Transverse colon (tissue), 4 donors: ENCODE measurements around the gene COPA. TPM values are rescaled to one million over a fixed set of nuclear protein-coding genes. Genes with fewer than 3 reads are reported as not detected.

Source experiments
- DNase-seq: peaks from one replicate; pipeline ENCODE4 v3.0.0-alpha.2; 2019
- H3K27ac ChIP-seq, 4 donors: fragments of 200-600 bp; sonication (generic); 2 replicates each; pipeline ENCODE4 v1.5.1; 2016 to 2018; ENCODE audit warnings: inconsistent platforms in 4 of 4
- H3K27me3 ChIP-seq: fragments of 200-600 bp; sonication (generic); 2 replicates; pipeline ENCODE4 v1.5.1; 2017; ENCODE audit warnings: inconsistent platforms
- H3K36me3 ChIP-seq, 4 donors: fragments of 200-600 bp; sonication (generic); 2 replicates each; pipeline ENCODE4 v1.5.1; 2017 to 2019; ENCODE audit warnings: inconsistent platforms in 4 of 4
- H3K4me1 ChIP-seq, 4 donors: fragments of 200-600 bp; sonication (generic); 2 replicates each; pipeline ENCODE4 v1.5.1; 2017 to 2020; ENCODE audit warnings: inconsistent platforms in 4 of 4
- H3K4me3 ChIP-seq, 4 donors: fragments of 200-600 bp; sonication (generic); 1 replicate in 1 of 4; 2 replicates in 3 of 4; pipeline versions ENCODE4 v1.5.1 to v1.6.1; 2017 to 2019; ENCODE audit warnings: inconsistent platforms in 4 of 4
- H3K9me3 ChIP-seq, 2 donors: fragments of 200-600 bp; sonication (generic); 2 replicates each; pipeline ENCODE4 v1.5.1; 2017 to 2019; ENCODE audit warnings: inconsistent platforms in 2 of 2
- CTCF ChIP-seq, 5 experiments: fragments of 200-600 bp in 3 of 5; fragments of 450-650 bp in 2 of 5; sonication (generic) in 3 of 5; IDR thresholded peaks; 1 replicate in 2 of 5; 2 replicates in 3 of 5; pipeline ENCODE4 v1.5.1; 2016 to 2017; ENCODE audit warnings: antibody characterized with exemption in 5 of 5, inconsistent platforms in 3 of 5, mild to moderate bottlenecking in 2 of 5, moderate library complexity in 1 of 5
- EP300 ChIP-seq: sonication (generic); formaldehyde crosslinking; IDR thresholded peaks from one replicate; pipeline ENCODE4 v1.6.1; 2017; ENCODE audit warnings: antibody characterized with exemption, low read depth
- POLR2A ChIP-seq: fragments of 450-650 bp; IDR thresholded peaks from one replicate; pipeline ENCODE4 v1.6.1; 2016; ENCODE audit warnings: antibody characterized with exemption, mild to moderate bottlenecking, moderate library complexity
- POLR2AphosphoS5 ChIP-seq, 3 donors: sonication (generic); formaldehyde crosslinking; IDR thresholded peaks; one replicate each; pipeline ENCODE4 v1.6.1; 2016; ENCODE audit warnings: antibody characterized with exemption in 3 of 3
- WGBS, 2 donors: methylation state at CpG; one replicate each; pipeline ENCODE4 v1.1.5; 2018; ENCODE audit warnings: low coverage in 1 of 2; 5-methylcytosine and 5-hydroxymethylcytosine counted together
- in situ Hi-C, 4 donors: fragments of 200-750 bp; cut with MboI; loops; one replicate each; pipeline versions ENCODE4 v1.15.0 to v1.15.1; 2017; ENCODE audit warnings: low sequenced_read_pairs in 3 of 4, low pct_ligation_motif_present in 1 of 4, low pct_unique_long_range_greater_than_20kb in 1 of 4
- intact Hi-C: fragments of 100-400 bp; cut with DNase I; formaldehyde crosslinking; loops from one replicate; pipeline ENCODE4 v1.15.1; 2023; ENCODE audit warnings: low total_unique reads
- total RNA-seq, 4 donors: library from RNA; depleted of rRNA; stranded (reverse); fragments of >200 nt; gene quantifications; one replicate each; pipeline ENCODE4 v1.1.0, GENCODE V29; 2016

COPA gene
- total RNA-seq, 4 donors from 2014 or later = 98.7 to 152 (median 119) TPM

- H3K36me3 ChIP-seq = peaks cover 0 to 37% (median 16%) of the 10 kb centered on the region in 4 donors
- peak; percentile 95 for DNase-seq
- TF ChIP-seq CTCF (IDR thresholded peaks at IDR 0.05) (no peak), POLR2AphosphoS5 (IDR thresholded peaks at IDR 0.05) (peak; percentile 89 to 96 (median 94)), POLR2A (peak; percentile 80)
- H3K4me3 ChIP-seq = peak within 1 kb of the TSS; percentile 86 to 100 (median 93)
- H3K9me3 ChIP-seq = no peaks in the 10 kb centered on the region
- H3K27me3 ChIP-seq = no peaks in the 10 kb centered on the region
- 0 to 1% methylated on average over 5 to 27 of the region's 27 CpGs for WGBS, 2 donors
- peak within 1 kb of the TSS; percentile 88 to 96 (median 91) for H3K27ac ChIP-seq
- peaks cover 11 to 23% (median 14%) of the 10 kb centered on the region in 4 donors for H3K4me1 ChIP-seq
- in situ Hi-C loops (loop anchor here in 1 of 4 donors (25.0 kb wide), 1 partner anchor 98 kb away; the partner anchor contains the start of gene CASQ1), intact Hi-C loops (no loop called here)
These were observed 58.2 kb downstream of the COPA start, which contains the start of gene PEX19 for GRCh38 chr1:160284782-160285344. TSS of gene PEX19 (minus strand) at chr1:160285133. CDS start at chr1:160285124, 9 bp downstream.

- no peaks in the 10 kb centered on the region for H3K27me3 ChIP-seq
- peak overlapping the region; percentile 86 to 100 (median 93) for H3K4me3 ChIP-seq
- intact Hi-C loops = no loop called here
- WGBS, 2 donors = 1 to 5% methylated on average over 9 to 15 of the region's 15 CpGs
- H3K27ac ChIP-seq = peak overlapping the region; percentile 88 to 96 (median 91)
- no peaks in the 10 kb centered on the region for H3K9me3 ChIP-seq
- peaks cover 11 to 23% (median 14%) of the 10 kb centered on the region in 4 donors for H3K4me1 ChIP-seq
- in situ Hi-C loops = loop anchor here in 1 of 4 donors (25.0 kb wide), 1 partner anchor 97 kb away; the partner anchor contains the start of gene CASQ1
- DNase-seq = peak; percentile 41
- TF ChIP-seq EP300 = no peak
- TF ChIP-seq CTCF (IDR thresholded peaks at IDR 0.05) = no peak
- TF ChIP-seq POLR2AphosphoS5 (IDR thresholded peaks at IDR 0.05) = peak in 2 of 3 donors; percentile 67 to 72
- TF ChIP-seq POLR2A = peak; percentile 44
- H3K36me3 ChIP-seq = peaks cover 0 to 37% (median 16%) of the 10 kb centered on the region in 4 donors
These were observed 58.7 kb downstream of the COPA start for GRCh38 chr1:160284220-160284781.

GRCh38 chr1:160282807-160283206, 60.2 kb downstream of the COPA start:
- in situ Hi-C loops = loop anchor here in 1 of 4 donors (25.0 kb wide), 1 partner anchor 96 kb away; the partner anchor contains the start of gene CASQ1
- TF ChIP-seq POLR2A (no peak), CTCF (IDR thresholded peaks at IDR 0.05) (no peak), EP300 (no peak), POLR2AphosphoS5 (IDR thresholded peaks at IDR 0.05) (no peak)
- peaks cover 0 to 39% (median 20%) of the 10 kb centered on the region in 4 donors for H3K36me3 ChIP-seq
- no peak for DNase-seq
- H3K4me3 ChIP-seq = no peak overlapping the region
- no peaks in the 10 kb centered on the region for H3K9me3 ChIP-seq
- 82 to 92% methylated on average over 1 to 7 of the region's 7 CpGs for WGBS, 2 donors
- no peaks in the 10 kb centered on the region for H3K27me3 ChIP-seq
- peaks cover 11 to 23% (median 14%) of the 10 kb centered on the region in 4 donors for H3K4me1 ChIP-seq
- no peak overlapping the region for H3K27ac ChIP-seq
- intact Hi-C loops = no loop called here

- Histone ChIP-seq H3K9me3 (no peaks in the 10 kb centered on the region), H3K4me1 (no peaks in the 10 kb centered on the region), H3K27ac (no peak overlapping the region), H3K4me3 (no peak overlapping the region), H3K27me3 (no peaks in the 10 kb centered on the region), H3K36me3 (peaks cover 0 to 42% (median 20%) of the 10 kb centered on the region in 4 donors)
- TF ChIP-seq CTCF (IDR thresholded peaks at IDR 0.05) (no peak), POLR2A (no peak), POLR2AphosphoS5 (IDR thresholded peaks at IDR 0.05) (no peak), EP300 (no peak)
- DNase-seq = no peak
- in situ Hi-C loops = loop anchor here in 1 of 4 donors (25.0 kb wide), 1 partner anchor 91 kb away; the partner anchor contains the start of gene CASQ1
- WGBS, 2 donors = 86 to 89% methylated on average over 4 of the region's 4 CpGs
- intact Hi-C loops = no loop called here
These were observed 65.1 kb downstream of the COPA start for GRCh38 chr1:160277987-160278386.
